GM21723 (cell line): ENCODE data around the gene CMC1.

Source experiments
- ATAC-seq: cut with Tn5 transposase; IDR thresholded peaks from one replicate; pipeline ENCODE4 v1.9.1; 2021; ENCODE audit warnings: mild to moderate bottlenecking, moderate library complexity; ENCODE audit not compliant: unreplicated experiment

CMC1 gene

DNA sequence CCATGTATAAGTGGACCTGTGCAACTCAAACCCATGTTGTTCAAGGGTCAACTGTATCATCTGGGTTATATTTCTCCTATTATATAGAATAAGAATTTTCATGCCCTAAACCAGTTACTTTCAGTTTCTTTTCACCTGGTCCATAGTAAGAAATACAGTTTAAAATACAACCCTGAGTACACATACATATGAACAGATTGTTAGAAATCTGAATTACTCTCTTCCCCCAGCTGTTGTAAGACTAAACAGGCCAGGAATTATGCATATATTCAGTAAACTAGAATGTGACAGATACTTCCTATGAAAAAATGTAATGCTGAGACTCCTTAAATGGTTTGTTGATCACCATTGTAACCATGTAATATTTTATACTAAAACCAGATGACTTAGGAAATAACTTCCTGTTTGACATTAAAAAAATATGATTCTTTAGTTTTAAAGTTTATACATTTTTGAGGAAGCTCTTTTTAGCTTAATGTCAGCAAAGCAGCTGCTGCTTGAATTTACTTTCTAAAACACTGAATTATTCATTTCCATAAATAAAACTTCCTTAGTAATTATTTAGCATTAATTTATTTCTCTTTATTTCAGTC, 54.6 kb downstream of the CMC1 start:
- ATAC-seq: no peak

GRCh38 chr3:28299705-28300104, 58.3 kb downstream of the CMC1 start:
- ATAC-seq: no peak

DNA sequence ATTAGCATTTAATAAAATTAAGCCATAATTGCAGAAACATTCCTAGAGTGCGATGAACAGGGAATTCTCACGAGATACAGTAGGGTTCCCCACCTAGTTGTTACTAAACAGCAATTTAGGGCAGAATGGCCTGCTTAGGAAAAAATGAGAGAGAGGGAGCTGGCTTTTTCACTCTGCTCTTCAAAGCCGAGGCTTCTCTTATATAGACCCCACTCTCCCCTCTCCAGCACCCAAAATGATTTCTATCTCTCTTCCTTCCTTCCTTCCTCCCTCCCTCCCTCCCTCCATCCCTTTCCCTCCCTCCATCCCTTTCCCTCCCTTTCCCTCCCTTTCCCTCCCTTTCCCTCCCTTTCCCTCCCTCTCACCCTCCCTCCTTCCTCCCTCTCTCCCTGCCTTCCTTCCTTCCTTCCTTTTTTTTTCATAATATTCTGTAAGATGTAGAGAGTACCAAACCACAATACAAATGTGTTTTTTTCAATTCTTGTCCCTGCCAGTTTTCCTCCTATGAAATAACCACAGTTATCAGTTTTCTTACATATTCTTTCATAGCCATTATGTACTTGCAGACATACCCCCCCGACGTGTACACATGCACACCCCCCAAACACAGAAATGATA, 59.0 kb downstream of the CMC1 start:
- no peak for ATAC-seq

DNA sequence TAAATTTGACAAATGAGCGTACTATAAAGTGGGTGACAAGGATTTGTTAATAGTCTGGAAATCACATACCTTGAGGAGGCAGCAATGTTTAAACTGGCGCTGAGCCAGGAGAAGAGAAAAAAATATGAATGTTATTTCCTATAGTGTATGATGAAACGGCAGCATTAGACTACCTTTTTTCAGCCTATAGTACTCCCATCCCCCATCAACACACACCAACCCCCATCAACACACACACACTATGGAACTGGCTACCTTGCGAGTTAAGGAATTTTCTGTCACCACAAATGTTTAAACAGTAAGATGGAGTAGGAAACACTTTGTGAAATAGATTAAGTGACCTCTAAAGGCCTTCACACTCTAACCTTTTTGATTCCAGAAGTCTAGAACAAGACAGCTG, 60.3 kb downstream of the CMC1 start:
- ATAC-seq: no peak

DNA sequence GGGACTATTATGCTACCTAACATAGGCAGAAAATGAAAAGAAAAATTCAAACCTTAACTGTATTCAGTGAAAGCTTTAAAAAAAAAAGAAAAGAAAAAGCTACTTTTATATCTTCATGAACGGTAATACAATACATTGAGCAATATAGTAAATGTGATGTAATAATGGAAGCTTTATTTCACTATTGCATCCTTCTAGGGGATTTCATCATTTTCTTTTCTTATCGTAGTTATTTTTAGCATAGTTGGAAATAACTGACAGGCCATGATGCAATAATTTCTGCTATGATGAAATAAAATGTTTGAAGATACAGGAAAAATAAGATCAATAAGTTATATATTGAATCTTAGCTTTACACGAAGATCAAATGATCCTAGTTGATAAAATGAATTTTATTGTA, 66.8 kb downstream of the CMC1 start:
- no peak for ATAC-seq

- ATAC-seq: no peak
Measured at GRCh38 chr3:28315711-28316110, 74.3 kb downstream of the CMC1 start.

DNA sequence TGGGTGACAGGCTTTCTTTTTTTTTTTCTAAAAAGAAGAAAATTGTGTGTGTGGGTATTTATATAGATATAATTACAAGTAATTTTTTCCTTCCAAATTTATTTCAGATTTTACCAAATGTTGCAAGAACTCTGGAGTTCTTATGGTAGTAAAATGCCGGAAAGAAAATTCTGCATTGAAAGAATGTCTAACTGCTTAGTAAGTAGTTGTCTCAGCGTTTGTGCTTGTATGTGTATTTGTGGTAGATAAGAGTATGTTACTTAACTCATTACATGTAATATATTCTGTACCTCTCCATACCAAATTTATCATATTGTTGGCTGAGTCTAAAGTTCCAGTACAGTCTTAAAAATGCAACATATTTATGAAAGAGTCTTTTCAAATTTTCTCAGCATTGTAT, 74.8 kb downstream of the CMC1 start:
- ATAC-seq: no peak

GRCh38 chr3:28317438-28318022, 76.1 kb downstream of the CMC1 start:
- ATAC-seq: peak; percentile 94

GRCh38 chr3:28320981-28321380, 79.6 kb downstream of the CMC1 start:
- ATAC-seq: no peak

DNA sequence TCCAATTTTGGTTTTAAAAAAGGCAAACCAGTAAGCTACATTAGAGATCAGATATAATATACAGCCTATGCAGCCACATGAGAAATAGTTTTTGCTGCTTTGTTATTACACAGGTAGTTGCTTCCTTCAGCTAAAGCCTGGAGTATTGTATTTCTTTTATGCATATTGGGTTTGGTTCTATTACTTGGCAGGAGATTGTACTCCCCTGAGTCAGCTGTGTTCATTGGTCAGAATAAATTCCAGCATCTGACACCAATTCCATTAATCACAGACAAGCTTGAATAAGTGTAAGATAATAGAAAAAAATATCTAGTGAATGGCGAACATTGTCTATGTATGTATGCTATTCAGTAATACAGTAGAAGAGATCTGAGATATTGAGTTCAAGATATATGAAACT, 81.0 kb downstream of the CMC1 start:
- ATAC-seq: no peak

DNA sequence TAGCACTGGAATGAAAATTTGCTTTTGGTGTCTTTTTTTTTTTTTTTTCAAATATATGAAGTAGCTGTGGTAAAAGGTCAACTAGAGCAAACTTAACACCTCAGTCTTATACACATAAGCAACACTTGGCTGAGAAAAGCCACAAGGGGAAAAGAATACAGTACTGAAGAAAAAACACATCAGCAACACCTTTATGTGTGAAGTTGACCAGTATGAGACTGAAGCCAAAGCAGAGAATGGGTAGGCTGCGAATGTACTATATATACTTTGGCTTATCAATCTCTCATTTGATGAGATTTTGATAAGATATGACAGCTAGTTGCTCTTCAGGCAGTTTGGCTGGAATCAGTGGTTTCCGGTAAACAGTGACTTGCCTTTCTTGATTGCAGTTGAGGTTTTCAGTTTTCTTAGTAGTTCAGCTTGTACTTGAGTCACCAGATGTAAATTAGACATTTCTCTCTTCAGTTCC, 85.1 kb downstream of the CMC1 start:
- ATAC-seq: peak; percentile 91

DNA sequence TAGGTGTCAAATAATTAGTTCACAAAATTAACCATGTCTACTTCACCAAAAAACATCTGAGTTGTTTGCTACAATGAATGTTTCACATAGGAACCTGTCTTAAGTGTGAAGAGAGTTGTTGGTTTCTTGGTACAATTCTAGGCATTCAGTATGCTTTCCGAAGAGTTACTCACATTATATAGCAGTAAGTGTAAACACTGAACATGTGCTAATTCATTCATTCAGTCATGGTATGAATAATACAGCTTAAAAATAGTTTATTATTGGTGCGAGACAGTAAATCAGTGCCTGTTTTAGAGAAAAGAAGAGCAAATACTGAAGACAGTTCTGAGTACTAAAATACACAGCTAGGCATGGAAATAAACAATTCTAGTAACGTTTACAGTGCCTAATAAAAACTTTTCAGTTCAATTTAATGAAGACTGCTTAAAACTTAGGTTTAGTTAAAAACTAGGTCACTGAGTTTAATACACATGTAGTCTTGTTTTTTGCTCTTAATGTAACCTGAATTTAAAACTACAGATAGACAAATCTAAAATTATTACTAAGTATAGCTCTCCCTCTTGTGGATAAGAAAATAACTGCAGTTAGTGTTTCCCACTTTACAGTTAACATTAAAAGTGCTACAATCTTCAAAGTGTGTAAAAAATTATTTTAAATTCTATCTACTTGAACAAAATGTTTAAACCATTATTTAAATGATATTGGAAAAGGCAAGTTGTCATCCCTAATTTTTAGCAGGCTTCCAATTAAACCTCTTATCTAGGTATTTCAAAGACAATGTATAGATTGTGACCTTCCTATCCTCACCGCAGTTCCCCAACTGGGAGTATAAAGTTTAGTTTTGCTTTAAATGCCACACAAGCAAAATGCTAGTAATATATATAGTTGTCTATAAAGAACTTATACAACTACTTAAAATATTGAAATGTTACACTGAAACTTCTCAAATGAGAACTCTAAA, 87.1 kb downstream of the CMC1 start:
- ATAC-seq: peak; percentile 31

DNA sequence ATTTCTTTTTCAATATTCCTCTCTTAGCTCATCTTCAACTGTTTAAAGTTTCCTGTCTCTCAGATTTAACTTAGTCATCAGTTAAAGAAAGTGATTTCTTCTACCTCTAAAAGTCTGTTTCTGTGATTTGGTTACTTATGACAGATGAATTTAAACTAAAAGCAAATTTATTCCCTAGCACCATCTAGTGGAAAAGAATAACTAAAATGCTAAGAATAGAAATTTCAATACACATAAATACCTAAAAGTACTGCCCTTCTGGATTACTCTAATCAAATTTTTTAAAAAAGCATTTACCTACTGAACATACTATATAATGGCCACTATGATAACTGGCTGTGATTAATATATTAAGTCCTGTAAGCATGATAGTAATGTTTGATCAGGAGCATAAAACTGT, 93.1 kb downstream of the CMC1 start:
- ATAC-seq: no peak

DNA sequence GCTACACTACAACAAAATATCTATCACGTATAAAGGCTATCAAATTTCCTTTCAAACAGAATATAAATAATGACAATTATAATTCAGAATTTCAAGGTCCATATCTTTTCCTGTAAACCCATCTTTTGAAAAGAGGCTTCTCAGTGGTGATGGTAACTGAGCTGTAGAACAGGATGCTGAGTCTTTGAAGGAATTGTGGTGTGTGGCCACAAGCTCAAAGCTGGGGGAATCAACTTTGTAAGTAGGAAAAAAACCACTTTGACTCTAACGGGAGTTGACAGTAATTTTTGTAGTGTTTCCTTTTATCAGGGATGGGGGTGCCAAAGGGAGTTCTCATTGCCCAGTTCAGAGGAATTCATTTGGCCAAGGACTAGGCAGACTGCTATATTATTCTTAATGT, 93.8 kb downstream of the CMC1 start:
- no peak for ATAC-seq

DNA sequence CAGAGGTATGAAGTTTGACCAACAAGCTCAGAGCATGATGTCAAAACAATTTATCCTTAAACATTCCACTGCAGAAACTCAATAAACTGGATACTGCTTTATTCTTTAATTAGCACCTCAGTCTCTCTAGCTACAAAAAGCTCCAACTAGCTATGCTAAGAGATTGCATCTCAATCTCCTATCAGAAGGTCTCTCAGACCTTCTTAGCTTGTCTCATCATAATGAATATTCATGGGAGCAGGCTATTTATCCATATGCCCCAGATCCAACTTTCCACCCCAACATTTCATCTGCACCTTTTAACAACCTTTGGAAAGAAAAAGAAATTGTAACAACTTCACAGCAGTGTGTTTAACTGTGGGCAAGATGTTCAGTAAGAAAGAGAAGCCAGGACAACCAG, 95.8 kb downstream of the CMC1 start:
- ATAC-seq: no peak

DNA sequence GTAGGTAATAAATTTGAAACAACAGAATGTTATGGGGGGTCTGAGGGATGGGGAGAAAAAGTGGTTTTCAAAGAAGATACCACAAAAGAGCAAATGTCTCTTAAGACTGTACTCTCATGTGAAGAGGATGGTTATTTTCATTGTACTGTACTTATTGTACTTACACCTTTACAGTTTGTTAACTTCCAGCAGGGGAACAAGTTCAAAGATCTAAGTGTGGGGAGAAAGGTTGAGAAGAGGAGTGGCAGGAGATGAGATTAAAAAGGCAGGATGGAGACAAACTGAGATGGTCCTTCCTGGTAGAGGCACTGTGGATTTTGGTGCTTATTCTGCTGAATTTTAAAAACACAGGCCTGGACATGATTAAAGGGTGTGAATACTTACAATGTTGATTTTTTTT, 101.7 kb downstream of the CMC1 start:
- ATAC-seq: no peak

GRCh38 chr3:28345690-28346089, 104.3 kb downstream of the CMC1 start:
- ATAC-seq: no peak

DNA sequence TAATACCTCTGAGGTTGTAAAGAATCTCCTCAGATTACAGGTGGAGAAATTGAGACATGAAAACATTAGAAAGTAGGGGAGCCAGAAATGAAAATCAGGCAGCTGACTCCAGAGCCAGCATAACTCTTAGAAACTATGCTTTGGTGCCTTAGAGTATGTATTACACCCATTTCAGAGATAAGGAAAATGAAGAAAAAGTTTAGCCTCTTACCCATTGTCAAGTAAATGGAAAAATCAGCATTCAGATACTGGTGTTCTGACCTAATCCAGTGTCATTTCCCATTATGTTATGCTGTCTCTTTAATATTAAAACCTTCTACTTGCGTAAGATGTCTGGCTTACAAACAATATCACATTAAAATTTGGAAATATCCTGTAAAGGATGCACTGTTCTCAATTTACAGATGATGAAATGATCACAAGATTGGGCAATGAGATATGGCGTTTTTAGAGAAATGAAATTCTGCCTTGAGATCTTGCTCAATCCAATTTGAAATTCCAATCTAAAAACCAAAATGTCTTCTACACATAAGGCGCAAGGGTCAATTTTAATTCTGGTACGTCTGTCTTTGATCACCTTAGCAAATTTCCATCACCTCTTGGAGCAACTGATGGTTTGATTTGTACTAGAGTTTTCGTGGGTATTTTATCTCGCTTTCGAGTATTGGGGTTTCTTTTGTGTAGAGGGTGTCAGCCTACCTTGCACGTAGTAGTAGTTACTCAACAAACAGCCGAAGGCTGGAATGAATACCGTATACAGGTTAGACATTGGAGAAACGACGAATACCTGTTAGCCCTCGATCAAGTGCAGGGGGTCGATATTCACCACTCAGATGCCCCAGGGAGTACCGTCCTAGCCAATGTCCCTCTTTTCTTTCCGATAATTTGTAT, 106.2 kb downstream of the CMC1 start:
- ATAC-seq: no peak

- ATAC-seq: no peak
Measured at GRCh38 chr3:28348265-28348628, 106.8 kb downstream of the CMC1 start.

DNA sequence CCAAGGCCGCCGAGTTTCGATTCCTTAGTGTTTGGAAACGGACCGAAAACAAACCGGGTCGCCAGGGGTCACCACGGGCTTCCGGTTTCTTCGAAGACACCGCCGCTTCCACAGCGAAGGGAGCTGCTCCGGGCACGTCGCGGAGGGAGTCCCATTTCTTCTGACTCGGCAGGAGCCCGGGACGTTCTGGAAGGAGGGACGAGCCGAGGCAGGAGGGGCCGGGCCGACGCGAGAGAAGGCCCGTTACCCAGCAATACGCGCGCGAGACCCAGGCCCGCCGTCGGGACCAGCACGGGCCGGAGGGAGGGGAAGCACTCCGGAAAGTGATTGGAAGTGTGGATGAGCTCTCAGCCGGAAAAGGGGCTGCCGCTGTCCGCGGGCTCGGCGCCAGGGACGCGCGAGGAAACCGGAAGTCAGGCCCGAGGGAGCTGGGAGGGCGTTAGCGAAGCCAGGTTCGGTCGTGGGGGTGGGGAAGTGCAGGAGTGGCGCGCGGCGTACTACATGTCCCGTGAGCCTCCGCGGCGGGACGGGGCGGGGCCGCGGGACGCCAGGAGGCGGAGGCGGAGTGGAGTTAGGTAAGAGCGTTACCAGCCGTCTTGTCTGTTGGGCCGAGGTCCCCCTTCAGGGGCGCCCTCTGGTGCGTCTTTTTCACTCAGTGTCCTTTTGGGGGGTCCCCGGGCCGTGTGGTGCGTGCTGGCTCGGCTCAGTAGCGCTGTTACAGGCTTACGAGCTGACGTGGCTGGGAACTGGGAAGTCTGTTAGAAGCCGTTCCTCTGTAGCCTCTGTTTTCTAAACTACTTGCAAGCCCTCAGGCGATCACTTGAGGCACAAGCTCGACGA, 107.4 kb downstream of the CMC1 start, which contains the start of the genes AZI2 and ZCWPW2:
AZI2 (minus strand) TSS at position 196 of the 840 bp plus-strand sequence. CDS start 8,207 bp downstream, outside the sequence.
ZCWPW2 (plus strand) TSS at position 93 of the 840 bp plus-strand sequence. CDS start 64,348 bp downstream, outside the sequence.
- ATAC-seq: peak; percentile 91
